ENCODE results near the gene CYP4F2.
A peak's percentile ranks its signal among the peaks of the same experiment; 100 is the strongest.
"Not testable (repeated sequence)": the region's sequence is repeated elsewhere in the genome, so short reads cannot be mapped to it uniquely, and the experiment has no call there.

The CYP4F2 gene

DNA sequence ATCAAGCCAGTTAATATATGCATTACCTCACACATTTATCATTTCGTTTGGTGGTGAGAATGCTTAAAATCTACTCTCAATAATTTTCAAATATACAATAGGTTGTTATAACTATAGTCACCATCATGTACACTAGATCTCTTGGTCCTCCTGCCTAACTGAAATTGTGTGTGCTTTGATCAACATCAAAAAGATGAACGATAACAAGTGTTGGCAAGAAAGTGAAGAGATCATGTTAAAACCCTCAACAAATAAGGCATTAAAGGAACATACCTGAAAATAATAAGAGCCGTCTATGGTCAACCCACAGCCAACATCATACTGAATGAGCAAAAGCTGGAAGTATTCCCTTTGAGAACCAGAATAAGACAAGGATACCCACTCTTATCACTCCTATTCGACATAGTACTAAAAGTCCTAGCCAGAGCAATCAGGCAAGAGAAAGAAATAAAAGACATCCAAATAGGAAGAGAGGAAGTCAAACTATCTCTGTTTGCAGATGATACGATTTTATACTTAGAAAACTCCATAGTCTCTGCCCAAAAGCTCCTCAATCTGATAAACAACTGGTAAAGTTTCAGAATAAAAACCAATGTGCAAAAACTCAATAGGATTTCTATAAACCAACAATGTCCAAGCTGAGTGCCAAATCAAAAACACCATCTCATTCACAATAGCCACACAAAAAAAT is 54.5 kb downstream of the CYP4F2 start:
- DNase-seq = peak; percentile 19

DNA sequence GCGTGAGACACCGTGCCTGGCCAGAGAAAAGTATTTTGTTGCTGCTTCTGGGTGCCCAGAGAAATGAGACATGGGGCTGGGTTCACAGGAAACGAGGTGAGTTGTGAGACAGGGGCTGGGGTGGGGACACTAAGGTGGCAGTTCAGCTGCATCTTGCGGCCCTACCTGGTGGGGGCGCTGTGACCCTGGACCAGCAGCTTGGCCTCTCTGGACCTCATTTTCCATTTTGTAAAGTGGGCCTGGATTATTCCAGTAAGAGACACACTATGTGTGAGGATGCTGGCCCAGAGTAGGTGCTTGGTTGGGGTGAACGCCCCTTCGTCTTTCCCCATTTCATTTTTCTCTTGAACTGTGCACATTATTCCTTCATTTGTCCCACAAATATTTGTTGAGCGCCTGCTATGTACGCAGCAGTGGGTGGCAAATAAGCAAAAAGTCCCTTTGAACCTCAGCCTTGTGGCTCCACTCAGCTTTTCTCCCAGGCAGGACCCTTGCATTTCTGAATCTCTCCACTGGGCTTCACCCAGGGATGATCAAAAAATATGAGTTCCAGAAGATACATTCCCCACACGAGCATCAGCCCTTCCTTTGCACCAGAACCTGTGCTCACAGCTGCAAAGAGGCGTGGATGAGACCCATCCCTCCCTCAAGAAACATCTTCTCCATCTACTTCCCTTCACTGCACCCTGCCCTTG is 55.9 kb downstream of the CYP4F2 start:
- no peak for DNase-seq

DNA sequence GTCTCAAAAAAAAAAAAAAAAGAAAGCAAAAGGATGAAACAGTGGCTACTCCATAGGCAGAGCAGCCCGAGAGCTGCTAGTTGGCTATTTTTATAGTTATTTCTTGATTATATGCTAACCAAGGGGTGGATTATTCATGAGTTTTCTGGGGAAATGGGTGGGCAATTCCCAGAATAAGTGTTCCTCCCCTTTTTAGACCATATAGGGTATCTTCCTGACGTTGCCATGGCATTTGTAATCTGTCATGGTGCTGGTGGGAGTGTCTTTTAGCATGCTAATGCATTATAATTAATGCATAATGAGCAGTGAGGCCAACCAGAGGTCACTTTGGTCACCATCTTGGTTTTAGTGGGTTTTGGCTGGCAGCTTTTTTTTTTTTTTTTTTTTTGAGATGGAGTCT is 57.0 kb downstream of the CYP4F2 start:
- no peak for DNase-seq

DNA sequence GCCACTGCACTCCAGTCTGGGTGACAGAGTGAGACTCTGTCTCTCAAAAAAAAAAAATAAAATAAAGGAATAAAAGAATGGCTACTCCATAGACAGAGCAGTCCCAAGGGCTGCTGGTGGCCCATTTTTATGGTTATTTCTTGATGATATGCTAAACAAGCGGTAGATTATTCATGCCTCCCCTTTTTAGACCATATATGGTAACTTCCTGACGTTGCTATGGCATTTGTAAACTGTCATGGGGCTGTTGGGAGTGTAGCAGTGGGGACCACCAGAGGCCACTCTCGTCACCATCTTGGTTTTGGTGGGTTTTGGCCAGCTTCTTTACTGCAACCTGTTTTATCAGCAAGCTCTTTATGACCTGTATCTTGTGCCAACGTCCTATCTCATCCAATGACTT is 58.0 kb downstream of the CYP4F2 start:
- DNase-seq = not testable (repeated sequence)

DNA sequence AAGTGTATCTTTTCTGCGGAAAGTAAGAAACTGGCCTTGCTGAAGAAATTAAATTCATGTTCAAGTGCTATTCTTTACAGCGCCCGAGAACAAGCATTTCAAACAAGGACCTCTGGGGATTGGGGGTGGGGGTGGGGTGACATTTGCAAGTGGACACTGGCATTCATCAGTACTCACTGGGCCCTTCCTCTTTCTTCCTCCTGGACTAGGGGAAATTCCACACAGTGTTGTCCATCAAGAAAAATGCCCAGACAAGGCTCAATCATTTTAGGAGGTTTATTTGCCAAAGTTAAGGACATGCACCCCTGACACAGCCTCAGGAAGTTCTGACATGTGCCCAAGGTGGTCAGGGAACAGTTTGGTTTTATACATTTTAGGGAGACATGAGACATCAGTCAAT is 59.5 kb downstream of the CYP4F2 start:
- DNase-seq = no peak

DNA sequence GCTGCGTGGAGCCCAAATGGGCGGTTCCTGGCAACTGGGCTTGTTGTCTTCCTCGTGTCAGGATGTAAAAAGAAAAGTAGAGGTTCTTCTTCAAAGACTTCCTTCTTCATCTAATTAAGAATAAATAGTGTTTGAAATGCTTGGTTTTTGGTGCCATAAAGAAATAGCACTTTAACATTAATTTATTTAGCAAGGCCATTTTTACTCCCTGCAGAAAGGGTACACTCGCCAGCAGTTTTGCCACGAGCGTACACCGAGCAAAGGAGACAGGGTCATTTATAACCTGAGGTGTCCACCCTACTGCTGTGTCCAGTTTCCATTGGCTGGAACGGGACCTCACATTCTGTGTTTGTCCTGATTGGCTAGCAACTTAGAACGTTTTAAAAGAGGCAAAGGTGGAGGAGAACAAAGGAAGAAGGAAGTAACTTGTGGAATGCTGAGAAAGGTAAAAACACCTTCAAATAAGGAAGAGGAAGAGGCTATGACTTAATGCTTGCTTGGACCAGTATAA is 60.6 kb downstream of the CYP4F2 start:
- no peak for DNase-seq

DNA sequence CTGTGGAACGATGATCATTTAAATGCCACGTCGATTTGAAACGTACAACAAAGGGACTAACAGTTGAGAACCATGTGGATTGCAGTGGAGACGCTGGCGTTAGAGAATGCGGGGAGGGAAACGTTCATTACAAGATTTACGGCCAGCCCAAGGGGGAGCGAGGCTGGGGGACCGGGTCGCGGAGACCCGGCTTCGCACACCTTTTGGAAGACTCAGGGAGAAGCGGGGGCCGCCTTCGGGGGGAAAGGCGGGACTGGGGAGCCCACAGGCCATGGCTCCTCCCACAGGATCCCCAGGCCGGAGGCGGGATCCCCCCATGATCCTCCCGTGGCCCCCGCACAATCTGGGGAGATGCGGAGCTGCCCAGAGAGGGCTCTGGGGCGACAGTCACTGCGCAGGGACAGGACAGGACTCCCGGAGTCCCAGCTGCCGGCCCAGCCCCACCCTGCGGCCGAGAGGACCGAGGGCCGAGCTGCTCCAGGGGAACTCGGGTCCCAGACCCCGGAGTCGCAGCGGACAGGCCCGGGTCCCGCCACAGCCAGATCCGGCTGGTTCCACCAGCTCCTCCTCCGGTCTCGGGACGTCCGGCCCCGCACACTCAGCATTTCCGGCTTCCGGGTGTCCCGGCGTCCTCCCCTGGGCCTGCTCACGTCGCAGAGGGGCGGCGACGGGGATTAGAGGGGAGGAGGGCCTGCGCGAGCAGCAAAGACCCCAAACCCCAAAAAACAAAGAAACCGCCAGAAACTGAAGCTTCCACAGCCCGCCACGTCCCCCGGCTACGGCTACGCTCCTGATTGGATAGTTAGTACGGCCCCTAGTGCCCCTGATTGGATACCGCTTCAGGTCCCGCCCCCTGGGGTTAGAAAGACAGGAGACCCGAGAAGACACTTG is 61.3 kb downstream of the CYP4F2 start:
- DNase-seq = peak; percentile 96

DNA sequence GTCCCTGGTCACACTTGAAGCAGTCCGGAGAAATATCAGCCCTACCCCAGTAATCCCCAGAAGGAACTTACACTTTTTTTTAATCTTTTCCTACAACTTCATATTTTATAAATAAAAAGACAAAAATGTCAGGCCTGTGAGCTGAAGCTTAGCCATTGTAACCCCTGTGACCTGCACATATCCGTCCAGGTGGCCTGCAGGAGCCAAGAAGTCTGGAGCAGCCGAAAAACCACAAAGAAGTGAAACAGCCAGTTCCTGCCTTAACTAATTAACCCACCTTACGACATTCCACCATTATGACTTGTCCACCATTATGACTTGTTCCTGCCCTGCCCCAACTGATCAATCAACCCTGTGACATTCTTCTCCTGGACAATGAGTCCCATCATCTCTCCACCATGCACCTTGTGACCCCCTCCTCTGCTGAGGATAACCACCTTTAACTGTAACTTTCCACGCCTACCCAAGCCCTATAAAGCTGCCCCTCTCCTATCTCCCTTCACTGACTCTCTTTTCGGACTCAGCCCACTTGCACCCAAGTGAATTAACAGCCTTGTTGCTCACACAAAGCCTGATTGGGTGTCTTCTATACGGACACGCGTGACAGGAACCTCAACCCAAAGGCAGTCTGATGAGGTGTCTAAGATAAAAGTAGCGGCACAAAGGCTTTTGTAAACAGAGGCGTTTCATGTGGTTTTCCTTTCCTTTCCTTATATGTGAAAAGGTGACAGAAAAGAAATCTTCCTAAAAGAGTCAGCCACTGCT is 62.1 kb downstream of the CYP4F2 start:
- DNase-seq = peak; percentile 85

DNA sequence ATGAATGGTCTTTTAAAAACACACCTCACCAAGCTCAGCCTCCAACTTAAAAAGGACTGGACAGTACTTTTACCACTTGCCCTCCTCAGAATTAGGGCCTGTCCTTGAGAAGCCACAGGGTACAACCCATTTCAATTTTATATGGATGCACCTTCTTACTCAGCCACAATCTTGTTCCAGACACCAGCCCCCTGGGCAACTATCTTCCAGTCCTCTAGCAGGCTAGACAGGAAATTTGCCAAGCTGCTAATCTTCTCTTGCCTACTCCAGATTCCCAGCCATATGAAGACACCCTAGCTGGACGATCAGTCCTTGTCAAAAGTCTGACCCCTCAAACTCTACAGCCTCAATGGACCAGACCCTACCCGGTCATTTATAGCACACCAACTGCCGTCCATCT is 63.6 kb downstream of the CYP4F2 start:
- DNase-seq = not testable (repeated sequence)

DNA sequence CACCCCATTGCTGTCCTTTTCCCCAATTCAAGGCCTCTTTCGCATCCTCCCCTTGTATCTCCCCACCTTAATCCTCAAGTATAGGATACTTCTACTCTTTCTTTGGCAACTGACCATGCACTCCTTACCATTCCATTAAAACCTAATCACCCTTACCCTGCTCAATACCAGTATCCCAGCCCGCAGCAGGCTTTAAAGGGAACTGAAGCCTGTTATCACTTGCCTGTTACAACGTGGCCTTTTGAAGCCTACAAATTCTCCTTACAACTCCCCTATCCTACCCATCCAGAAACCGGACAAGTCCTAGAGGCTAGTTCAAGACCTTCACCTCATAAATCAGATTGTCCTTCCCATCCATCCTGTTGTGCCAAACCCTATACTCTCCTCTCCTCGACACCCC is 66.2 kb downstream of the CYP4F2 start:
- DNase-seq = no peak

DNA sequence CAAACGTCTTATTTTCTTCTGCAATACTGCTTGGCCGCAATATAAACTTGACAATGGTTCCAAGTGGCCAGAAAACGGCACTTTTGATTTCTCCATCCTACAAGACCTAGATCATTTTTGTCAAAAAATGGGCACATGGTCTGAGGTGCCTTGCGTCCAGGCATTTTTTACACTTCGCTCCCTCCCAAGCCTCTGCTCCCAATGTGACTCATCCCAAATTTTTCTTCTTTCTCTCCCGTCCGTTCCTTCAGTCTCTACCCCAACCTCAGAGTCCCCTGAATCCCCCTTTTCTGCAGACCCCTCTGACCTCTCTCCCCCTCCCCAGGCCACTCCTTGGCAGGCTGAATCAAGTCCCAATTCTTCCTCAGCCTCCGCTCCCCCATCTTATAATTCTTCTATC is 68.1 kb downstream of the CYP4F2 start:
- no peak for DNase-seq

DNA sequence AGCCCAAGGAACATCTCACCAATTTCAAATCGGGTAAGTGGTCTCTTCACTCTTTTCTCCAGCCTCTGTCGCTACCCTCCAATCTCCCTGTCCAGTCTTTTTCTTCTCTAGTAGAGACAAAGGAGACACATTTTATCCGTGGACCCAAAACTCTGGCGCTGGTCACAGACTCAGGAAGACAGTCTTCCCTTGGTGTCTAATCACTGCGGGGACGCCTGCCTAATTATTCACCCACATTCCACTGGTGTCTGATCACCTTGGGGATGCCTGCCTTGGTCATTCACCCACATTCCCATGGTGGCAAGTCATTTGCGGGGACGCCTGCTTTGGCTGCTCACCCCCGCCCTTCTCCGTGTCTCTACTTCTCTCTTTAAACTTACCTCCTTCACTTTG is 68.6 kb downstream of the CYP4F2 start:
- no peak for DNase-seq

DNA sequence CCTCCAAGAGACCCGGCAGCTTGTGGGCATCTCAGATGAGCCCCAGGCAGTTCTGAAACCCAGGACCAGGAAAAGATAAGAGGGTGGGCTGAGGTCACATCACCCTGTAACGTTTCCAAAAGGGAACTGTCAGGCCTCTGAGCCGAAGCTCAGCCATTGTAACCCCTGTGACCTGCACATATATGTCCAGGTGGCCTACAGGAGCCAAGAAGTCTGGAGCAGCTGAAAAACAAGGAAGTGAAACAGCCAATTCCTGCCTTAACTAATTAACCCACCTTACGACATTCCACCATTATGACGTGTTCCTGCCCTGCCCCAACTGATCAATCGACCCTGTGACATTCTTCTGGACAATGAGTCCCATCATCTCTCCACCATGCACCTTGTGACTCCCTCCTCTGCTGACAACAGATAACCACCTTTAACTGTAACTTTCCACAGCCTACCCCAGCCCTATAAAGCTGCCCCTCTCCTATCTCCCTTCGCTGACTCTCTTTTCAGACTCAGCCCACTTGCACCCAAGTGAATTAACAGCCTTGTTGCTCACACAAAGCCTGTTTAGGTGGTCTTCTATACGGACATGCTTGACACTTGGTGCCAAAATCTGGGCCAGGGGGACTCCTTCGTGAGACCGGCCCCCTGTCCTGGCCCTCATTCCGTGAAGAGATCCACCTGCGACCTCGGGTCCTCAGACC is 69.1 kb downstream of the CYP4F2 start:
- DNase-seq = not testable (repeated sequence)

DNA sequence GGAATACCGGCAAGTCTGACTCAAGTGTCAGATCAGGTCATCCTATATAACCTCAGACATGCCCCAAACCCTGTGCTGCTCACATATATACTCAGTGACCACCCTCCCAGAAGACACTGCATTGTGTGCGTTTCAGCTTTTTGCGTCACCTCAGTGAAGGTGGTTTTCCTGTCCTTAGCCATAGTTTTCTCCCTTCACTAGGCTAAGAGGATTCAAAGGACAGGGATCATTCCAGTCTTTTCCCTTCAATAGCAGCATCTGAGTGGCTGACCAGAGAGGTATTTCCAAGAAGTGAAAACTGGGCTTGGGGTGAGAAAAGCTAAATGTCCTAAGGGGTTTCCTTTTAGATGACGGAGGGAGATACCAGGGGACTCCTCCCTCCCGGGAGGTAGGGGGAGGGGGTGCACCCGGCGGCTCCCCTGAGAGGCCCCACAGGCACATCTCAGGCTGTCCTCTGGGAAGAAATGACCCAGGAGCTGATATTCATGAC is 69.7 kb downstream of the CYP4F2 start:
- DNase-seq = no peak

Data from CD4-positive, alpha-beta T cell treated with Interleukin-21 for 1 hour (primary cell).